Measurements from ENCODE around the gene TTLL9. TPM values are rescaled to one million over a fixed set of nuclear protein-coding genes. Genes with fewer than 3 reads are reported as not detected.

Gene TTLL9
- total RNA-seq, 1 donor from 2014 or later: 2.4 TPM

- Mint-ChIP-seq H3K4me3 (ENCODE audit: low read depth) (no peak overlapping the region), H3K27me3 (no peaks in the 10 kb centered on the region), H3K9me3 (ENCODE audit: low read depth) (no peaks in the 10 kb centered on the region), H3K36me3 (ENCODE audit: insufficient read depth) (no peaks in the 10 kb centered on the region), H3K27ac (no peak overlapping the region), H3K4me1 (ENCODE audit: low read depth) (no peaks in the 10 kb centered on the region)
- DNase-seq (ENCODE audit: low spot score, unreplicated experiment): no peak
- TF ChIP-seq, protein P1, sequence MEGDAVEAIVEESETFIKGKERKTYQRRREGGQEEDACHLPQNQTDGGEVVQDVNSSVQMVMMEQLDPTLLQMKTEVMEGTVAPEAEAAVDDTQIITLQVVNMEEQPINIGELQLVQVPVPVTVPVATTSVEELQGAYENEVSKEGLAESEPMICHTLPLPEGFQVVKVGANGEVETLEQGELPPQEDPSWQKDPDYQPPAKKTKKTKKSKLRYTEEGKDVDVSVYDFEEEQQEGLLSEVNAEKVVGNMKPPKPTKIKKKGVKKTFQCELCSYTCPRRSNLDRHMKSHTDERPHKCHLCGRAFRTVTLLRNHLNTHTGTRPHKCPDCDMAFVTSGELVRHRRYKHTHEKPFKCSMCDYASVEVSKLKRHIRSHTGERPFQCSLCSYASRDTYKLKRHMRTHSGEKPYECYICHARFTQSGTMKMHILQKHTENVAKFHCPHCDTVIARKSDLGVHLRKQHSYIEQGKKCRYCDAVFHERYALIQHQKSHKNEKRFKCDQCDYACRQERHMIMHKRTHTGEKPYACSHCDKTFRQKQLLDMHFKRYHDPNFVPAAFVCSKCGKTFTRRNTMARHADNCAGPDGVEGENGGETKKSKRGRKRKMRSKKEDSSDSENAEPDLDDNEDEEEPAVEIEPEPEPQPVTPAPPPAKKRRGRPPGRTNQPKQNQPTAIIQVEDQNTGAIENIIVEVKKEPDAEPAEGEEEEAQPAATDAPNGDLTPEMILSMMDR (IDR thresholded peaks at IDR 0.05; ENCODE audit: unreplicated experiment): no peak
Observed at GRCh38 chr20:31908424-31908823, 38.0 kb downstream of the TTLL9 start.

DNA sequence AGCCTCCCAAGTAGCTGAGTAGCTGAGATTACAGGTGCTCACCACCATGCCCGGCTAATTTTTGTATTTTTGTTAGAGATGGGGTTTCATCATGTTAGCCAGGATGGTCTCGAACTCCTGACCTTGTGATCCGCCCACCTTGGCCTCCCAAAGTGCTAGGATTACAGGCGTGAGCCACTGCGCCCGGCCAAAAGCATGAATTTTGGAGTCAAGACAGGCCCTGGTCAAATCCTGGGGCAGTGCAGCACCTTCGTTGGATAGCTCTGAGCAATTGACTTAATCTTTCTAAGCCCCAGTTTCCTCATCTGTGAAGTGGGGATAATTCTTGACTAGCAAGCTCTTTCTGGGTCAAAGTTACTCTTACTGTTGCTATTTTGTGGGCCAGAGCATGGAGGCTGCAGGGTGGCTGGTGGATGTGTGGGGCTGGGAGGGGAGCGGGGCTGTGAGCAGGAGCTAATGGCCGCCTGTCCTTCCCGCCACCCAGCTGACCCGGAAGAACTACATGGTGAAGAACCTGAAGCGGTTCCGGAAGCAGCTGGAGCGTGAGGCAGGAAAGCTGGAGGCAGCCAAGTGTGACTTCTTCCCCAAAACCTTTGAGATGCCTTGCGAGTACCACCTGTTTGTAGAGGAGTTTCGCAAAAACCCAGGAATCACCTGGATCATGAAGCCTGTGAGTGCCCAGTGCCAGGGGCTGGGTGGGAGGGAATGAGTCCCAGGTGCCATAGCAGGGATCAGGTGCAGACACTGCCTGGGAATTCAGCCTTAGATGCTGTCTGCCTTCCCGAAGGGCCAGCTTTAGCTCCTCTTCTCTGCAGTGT is 39.0 kb downstream of the TTLL9 start:
- H3K9me3 Mint-ChIP-seq (ENCODE audit: low read depth): no peaks in the 10 kb centered on the region
- no peak for DNase-seq (ENCODE audit: low spot score, unreplicated experiment)
- no peaks in the 10 kb centered on the region for H3K36me3 Mint-ChIP-seq (ENCODE audit: insufficient read depth)
- H3K4me3 Mint-ChIP-seq (ENCODE audit: low read depth): no peak overlapping the region
- TF ChIP-seq, protein P1 (IDR thresholded peaks at IDR 0.05; ENCODE audit: unreplicated experiment): no peak
- peaks cover 3% of the 10 kb centered on the region for H3K4me1 Mint-ChIP-seq (ENCODE audit: low read depth)
- no peaks in the 10 kb centered on the region for H3K27me3 Mint-ChIP-seq
- no peak overlapping the region for H3K27ac Mint-ChIP-seq

DNA sequence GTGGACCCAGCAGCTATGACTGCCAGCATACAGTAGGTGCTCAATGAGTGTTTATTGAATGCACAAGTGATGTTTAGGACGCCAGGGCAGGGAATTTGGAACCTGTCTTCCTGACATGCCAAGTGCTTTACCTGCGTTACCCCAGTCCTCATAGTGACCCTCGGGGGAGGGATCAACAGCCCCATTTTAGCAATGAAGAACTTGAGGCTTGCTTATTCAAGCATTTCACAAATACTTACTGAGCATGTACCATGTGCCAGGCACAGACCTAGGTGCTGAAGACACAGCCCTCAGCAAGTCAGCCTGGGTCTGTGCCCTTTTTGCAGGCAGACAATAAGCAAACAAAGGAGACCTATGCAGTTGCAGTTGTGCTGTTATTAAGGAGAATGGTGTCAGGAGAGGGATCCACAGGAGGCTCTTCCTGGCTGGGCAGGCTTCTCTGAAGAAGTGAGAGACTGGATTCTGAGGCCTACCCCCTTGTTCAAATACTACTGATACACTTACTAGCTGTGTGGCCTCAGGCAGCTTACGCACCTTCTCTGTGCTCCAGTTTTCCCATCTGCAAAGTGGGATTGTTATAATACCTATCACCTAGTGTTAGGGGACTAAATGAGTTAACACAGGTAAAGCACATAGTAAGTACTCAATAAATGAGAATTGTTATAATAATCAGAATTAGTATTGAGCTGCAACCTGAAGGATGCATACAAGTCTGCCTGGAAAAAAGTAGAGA is 39.8 kb downstream of the TTLL9 start:
- H3K4me3 Mint-ChIP-seq (ENCODE audit: low read depth): no peak overlapping the region
- H3K27me3 Mint-ChIP-seq: no peaks in the 10 kb centered on the region
- H3K36me3 Mint-ChIP-seq (ENCODE audit: insufficient read depth): no peaks in the 10 kb centered on the region
- H3K4me1 Mint-ChIP-seq (ENCODE audit: low read depth): peaks cover 4% of the 10 kb centered on the region
- no peak for DNase-seq (ENCODE audit: low spot score, unreplicated experiment)
- TF ChIP-seq, protein P1 (IDR thresholded peaks at IDR 0.05; ENCODE audit: unreplicated experiment): no peak
- no peaks in the 10 kb centered on the region for H3K9me3 Mint-ChIP-seq (ENCODE audit: low read depth)
- no peak overlapping the region for H3K27ac Mint-ChIP-seq

DNA sequence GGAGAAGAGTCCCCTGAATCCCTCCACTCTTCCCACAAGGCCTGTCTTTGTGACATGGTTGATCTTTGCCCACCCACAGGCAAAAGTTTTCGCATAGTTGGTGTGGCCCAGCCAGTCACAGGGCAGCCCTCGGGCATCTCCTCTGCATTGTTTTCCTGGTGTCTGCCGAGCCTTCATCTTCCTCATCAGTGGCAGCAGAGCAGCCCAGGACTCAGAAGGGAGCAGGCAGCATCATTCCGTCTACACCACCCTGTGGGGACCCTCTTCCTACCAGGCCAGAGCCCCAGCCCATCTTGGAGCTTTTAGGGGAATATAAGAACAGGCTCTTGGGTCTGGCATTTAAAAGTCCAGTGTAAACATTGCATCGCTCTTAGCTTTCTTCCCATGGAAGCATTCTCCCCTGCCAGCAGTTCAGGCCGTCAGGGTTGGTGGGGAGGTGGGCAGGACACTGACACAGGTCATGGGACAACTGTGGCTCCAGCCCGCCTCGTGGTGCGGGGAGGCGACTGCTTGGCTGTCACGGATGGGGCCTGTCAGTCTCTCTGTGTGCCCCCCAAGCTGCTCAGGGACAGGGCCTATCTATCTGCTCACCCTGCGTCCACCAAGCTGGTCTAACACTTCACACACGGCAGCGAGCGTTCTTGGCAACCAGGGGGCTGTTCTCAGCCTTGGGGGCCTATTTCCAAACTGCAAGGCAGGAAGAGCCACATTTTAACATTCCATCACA is 43.2 kb downstream of the TTLL9 start:
- TF ChIP-seq, protein P1 (IDR thresholded peaks at IDR 0.05; ENCODE audit: unreplicated experiment): no peak
- H3K9me3 Mint-ChIP-seq (ENCODE audit: low read depth): no peaks in the 10 kb centered on the region
- H3K27ac Mint-ChIP-seq: no peak overlapping the region
- no peak overlapping the region for H3K4me3 Mint-ChIP-seq (ENCODE audit: low read depth)
- no peak for DNase-seq (ENCODE audit: low spot score, unreplicated experiment)
- peaks cover 7% of the 10 kb centered on the region for H3K27me3 Mint-ChIP-seq
- peaks cover 9% of the 10 kb centered on the region for H3K4me1 Mint-ChIP-seq (ENCODE audit: low read depth)
- H3K36me3 Mint-ChIP-seq (ENCODE audit: insufficient read depth): no peaks in the 10 kb centered on the region

GRCh38 chr20:31914170-31914569 is 43.7 kb downstream of the TTLL9 start:
- Mint-ChIP-seq H3K27me3 (peaks cover 7% of the 10 kb centered on the region), H3K27ac (no peak overlapping the region), H3K36me3 (ENCODE audit: insufficient read depth) (no peaks in the 10 kb centered on the region), H3K9me3 (ENCODE audit: low read depth) (no peaks in the 10 kb centered on the region), H3K4me1 (ENCODE audit: low read depth) (peaks cover 9% of the 10 kb centered on the region), H3K4me3 (ENCODE audit: low read depth) (no peak overlapping the region)
- no peak for DNase-seq (ENCODE audit: low spot score, unreplicated experiment)
- TF ChIP-seq, protein P1 (IDR thresholded peaks at IDR 0.05; ENCODE audit: unreplicated experiment): no peak
